Activated CD8-positive, alpha-beta memory T cell treated with anti-CD3 and anti-CD28 coated beads, Interleukin-2, amount 50 U/mL, for 1 hour (primary cell): Measurements from ENCODE around the gene XPNPEP2.
"Not testable (repeated sequence)": the region's sequence is repeated elsewhere in the genome, so short reads cannot be mapped to it uniquely, and the experiment has no call there.

Experiments used
- DNase-seq: peaks from one replicate; pipeline ENCODE4 v3.0.0-alpha.2; 2020; ENCODE audit errors: extremely low read depth

Gene XPNPEP2

DNA sequence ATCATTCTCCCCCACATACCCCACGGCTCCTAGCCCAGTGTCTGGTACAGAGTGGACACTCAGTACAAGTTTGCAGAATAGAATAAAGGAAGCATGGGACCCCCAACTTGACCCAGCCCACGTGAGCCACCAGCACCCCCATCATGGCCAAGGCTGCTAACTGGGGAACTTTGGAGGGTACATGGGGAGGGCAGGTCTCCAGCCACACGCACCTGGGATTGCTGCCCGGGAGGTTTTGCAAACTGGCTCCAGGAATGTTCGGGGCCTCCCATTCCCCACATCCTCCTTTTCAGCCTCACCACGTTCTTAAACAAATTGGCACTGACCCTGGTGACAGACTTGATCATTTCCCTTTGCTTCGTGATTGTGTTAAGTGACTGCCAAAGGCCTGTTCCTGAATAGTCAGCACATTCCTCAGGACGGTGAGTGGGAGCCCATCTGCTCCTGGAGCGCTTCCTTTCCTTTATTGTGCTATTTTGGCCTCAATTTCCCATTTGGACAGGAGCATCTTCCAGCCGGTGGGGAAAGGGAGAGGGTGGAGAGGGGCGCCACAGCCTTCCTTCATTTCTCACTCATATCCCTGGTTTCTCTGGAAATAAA, 18.7 kb upstream of the XPNPEP2 start:
- DNase-seq = no peak

- no peak for DNase-seq
Measured at GRCh38 chrX:129720741-129721140, 18.0 kb upstream of the XPNPEP2 start.

- DNase-seq = no peak
Measured at GRCh38 chrX:129721414-129721813, 17.4 kb upstream of the XPNPEP2 start.

GRCh38 chrX:129721870-129722269, 16.9 kb upstream of the XPNPEP2 start:
- DNase-seq = no peak

GRCh38 chrX:129723511-129723910, 15.3 kb upstream of the XPNPEP2 start:
- no peak for DNase-seq

DNA sequence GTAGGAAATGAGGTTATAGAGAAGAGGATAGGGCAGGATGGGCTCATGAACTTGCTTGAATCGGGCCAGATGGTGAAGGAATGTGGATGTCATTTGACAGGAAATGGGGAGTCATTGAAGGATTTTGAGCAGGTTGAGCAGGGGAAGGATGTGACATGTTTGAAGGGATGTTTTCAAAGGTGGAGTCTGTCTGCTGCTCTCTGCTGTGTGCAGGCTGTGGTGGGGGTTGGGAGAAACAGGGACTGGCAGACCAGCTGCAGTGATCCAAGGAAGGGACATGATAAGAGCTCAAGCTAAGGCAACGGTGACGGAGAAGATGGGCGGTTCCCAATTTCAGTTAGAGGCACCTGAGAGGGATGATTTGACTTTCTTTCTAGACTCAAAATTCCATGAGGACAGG, 14.0 kb upstream of the XPNPEP2 start:
- DNase-seq = no peak

GRCh38 chrX:129726307-129727111, 12.3 kb upstream of the XPNPEP2 start:
- DNase-seq = no peak

GRCh38 chrX:129728061-129728460, 10.7 kb upstream of the XPNPEP2 start:
- no peak for DNase-seq

- DNase-seq = no peak
Measured at GRCh38 chrX:129731228-129731627, 7.6 kb upstream of the XPNPEP2 start.

DNA sequence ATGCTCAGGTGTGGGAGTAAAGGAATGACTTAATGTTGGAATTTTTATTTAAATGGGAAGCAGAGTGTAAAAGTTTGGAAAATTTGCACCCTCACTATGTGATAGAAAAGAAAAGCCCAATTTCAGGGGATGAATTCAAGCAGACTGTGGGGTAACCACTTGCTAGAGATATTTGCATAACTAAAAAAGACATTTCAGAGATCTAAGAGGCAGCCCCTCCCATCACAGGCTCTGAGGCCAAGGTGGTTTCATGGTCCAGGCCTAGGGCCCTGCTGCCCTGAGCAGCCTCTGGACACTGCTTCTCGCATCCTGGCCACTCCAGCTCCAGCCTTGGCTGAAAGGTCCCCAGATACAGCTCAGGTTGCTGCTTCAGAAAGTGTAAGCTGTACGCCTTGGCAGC, 5.9 kb upstream of the XPNPEP2 start:
- DNase-seq = no peak

GRCh38 chrX:129733335-129733734, 5.4 kb upstream of the XPNPEP2 start:
- DNase-seq = no peak

- no peak for DNase-seq
Measured at GRCh38 chrX:129736491-129736890, 2.3 kb upstream of the XPNPEP2 start.

GRCh38 chrX:129737916-129738315, 863 bp upstream of the XPNPEP2 start:
- DNase-seq = no peak

DNA sequence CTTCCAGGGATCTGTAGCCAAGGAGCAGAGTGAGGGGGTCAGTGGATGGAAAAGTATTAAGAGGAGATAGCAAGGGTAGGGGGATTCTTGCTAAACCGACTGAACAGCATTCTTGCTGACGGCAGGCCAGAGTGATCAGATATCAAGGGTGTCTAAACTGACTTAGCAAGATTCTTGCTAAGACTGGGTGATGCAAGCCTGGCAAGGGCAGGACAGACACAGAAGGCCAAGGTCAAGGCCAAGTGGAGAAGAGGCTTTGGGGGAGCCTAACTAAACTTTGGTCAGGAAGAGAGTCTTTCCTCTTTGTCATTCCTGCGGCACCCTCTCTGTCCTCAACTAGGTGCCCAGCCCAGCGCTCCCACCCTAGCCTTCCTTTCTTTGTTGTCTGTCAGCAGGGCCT, 799 bp downstream of the XPNPEP2 start:
- DNase-seq = no peak

- no peak for DNase-seq
Measured at GRCh38 chrX:129741880-129742758, 3.3 kb downstream of the XPNPEP2 start.

DNA sequence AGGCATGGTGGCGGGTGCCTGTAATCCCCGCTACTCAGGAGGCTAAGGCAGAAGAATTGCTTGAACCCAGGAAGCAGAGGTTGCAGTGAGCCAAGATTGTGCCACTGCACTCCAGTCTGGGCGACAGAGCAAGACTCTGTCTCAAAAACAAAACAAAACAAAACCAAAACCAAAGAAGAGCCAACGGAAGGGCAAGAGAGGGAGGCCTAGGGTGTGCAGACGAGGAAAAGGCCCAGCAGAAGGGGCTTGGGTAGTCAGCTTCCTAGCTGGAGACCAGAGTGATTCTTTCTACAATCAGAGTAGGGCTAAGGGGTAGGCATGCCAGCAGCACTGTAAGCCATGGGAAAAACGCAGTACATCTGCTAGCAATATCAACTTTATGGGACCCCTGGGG, 4.0 kb downstream of the XPNPEP2 start:
- not testable (repeated sequence) for DNase-seq

- DNase-seq = no peak
Measured at GRCh38 chrX:129743821-129744220, 5.0 kb downstream of the XPNPEP2 start.

DNA sequence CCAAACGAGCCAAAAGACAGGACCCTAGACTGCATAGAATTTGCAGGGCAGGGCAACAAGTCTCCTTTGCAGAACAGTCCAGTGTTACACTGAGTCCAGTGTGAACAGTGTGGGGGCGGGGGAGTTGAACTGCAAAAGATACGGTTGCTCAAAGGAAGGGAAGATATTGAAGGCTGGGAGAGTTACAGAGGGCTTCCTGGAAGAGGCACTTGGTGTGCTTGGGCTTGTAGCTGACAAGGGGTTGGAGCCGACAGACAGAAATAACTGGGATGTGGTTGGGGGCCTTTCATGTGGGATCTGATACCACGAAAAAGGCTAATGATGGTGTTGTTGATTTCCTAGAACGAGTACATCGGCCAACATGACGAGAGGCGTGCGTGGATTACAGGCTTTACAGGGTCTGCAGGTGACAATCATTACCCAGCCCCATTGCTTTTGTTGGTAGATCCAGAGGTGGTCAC, 6.1 kb downstream of the XPNPEP2 start:
- DNase-seq = no peak

- DNase-seq = no peak
Measured at GRCh38 chrX:129746557-129747470, 8.0 kb downstream of the XPNPEP2 start.

GRCh38 chrX:129747533-129747932, 8.8 kb downstream of the XPNPEP2 start:
- DNase-seq = no peak

- no peak for DNase-seq
Measured at GRCh38 chrX:129748305-129748704, 9.5 kb downstream of the XPNPEP2 start.
